Ramos (cell line): Measurements from ENCODE around the gene FRZB.

Experiments used
- in situ Hi-C: fragments of 300-500 bp; cut with MboI; formaldehyde crosslinking; loops from one replicate; pipeline ENCODE4 v1.14.3; 2022; ENCODE audit warnings: low sequenced_read_pairs; ENCODE audit not compliant: unreplicated experiment

FRZB gene

GRCh38 chr2:182852801-182853200, 13.6 kb downstream of the FRZB start:
- in situ Hi-C loops: no loop called here

- in situ Hi-C loops: no loop called here
Measured at GRCh38 chr2:182852090-182852489, 14.3 kb downstream of the FRZB start.

DNA sequence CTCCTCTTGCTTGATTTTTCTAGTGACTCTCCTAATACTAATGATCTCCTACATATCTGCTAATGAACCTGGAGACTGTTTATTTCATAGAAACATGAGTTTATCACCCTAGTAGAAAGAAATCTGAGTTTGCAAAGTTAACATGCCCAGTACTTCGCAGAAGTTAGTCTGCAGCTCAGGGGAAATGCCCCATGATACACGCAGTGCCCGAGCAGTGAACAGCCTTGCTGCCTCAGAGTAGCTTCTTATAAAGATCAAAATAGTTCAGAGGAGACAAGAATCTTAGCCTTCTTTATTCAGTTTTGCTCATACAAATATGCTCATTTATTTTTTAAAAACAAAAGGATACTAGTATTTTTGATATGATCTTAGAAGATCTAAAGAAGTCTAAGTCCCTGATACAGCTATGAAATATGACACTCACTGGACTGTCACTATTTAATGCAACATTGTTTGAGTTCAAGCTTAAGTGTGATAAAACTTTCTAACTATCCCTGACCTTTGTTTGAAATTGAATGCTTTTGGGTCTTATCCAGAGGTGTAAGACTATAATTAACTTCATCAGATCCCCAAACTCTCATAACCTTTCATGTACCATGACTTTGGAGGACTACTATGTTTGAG, 20.5 kb downstream of the FRZB start:
- in situ Hi-C loops: no loop called here

GRCh38 chr2:182836451-182836850, 30.0 kb downstream of the FRZB start:
- in situ Hi-C loops: no loop called here

DNA sequence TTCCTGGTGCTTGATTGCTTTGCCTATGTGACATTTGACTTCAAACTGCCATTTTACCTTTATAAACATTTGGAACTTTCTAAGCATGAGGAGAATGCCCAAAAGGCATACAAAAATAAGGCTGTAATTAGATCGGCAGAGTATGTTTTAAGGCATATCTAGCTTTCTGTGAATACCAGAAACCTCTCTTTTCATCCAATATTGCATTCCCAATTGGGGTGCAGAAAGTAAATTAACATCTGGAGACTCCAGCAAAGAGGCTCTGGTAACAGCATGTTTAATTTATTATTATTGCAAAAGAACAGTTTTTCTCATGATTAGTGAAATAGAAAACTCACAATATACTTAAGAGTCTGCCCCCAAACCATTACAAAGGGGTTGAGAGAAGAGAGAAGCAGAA, 32.1 kb downstream of the FRZB start:
- in situ Hi-C loops: no loop called here

DNA sequence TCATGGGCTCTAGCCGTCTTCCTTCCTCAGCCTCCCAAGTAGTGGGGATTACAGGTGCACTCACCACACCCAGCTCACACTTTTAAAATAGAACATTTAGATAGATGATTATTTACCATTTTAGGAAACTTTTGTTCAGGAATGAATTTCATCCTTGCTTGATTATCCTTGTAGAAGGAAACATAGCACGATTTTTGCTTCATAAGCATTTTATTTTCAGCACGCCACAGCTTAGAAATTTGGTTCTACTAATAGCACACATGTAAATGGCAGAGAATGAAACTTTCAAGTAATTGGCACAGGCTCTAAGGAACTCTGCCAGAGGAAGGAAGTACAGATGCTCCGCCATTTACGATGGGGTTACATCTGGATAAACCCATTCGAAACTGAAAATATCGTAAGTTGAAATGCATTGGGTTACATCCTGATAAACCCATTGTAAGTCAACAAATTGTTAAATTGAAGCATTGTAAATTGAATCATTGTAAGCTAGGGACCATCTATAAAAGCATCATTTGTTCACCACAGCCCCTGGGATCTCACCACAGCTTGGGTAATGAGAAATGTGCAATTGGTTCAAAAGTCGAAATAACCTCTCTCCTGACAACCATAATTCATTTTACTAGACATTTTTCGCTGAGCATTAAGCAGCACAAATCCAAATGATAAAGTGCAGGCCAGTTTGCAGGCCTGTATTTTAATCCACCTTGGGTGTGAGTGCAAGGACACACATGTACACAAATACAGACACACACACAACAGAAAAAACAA, 33.2 kb downstream of the FRZB start:
- in situ Hi-C loops: no loop called here

GRCh38 chr2:182831921-182832320, 34.5 kb downstream of the FRZB start:
- in situ Hi-C loops: no loop called here

DNA sequence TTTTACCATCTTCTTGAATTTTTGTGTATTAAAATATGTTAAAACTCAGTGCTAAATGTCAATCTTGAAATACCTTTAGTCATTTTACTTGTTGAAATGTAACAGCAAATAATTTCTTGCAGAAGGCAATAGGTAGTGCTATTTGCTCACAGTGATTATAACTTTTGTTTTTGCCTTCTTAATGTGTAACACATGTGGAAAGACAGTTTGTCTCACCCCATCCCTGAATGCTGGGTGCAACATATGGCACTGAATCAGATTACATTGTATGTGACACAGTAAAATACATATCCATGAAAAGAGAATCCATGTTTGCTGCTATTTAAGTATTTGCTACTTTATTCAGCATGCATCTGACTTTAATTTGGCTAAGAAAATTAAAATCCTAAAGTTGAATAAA, 35.3 kb downstream of the FRZB start:
- in situ Hi-C loops: no loop called here

- in situ Hi-C loops: no loop called here
Measured at GRCh38 chr2:182827182-182827879, 39.1 kb downstream of the FRZB start.

GRCh38 chr2:182826496-182826895, 39.9 kb downstream of the FRZB start:
- in situ Hi-C loops: no loop called here

- in situ Hi-C loops: no loop called here
Measured at GRCh38 chr2:182826064-182826463, 40.4 kb downstream of the FRZB start.

DNA sequence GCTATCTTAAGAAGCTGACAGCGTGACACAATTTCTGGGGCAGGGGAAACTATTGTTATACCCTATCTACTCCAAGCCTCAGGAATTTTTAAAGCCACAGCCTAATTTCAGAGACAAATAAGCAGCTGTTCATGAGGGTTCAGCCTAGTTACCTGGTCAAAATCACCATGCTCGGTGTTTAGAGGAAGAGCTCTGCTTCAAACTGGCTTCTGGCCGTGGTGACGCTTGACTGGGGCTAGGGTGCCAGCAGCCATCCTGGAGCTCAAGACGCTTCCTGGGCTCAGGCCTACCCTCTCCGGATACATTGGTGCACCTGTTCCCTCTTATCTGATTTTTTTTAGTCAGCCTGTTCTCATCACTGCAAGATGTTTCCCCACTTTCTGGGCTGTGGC, 41.7 kb downstream of the FRZB start:
- in situ Hi-C loops: no loop called here

GRCh38 chr2:182824056-182824766, 42.2 kb downstream of the FRZB start:
- in situ Hi-C loops: no loop called here

DNA sequence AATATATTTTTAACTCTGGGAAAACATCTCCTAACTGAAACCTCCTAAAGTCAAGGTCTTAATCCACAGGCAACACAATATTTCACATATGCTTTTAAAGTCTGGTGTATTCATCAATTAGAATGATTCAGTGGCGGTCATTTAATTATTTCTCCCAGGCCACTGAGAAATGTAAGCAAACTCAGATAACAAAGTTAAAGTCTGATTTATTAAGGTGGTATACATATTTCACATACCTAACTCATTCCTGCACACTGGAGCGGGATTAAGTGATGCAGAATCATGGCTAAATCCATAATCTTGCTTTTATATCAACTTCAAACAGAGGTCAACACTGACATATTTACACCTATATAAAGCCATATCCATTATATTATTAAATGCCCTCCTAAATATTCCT, 43.7 kb downstream of the FRZB start:
- in situ Hi-C loops: no loop called here

- in situ Hi-C loops: no loop called here
Measured at GRCh38 chr2:182821182-182821581, 45.3 kb downstream of the FRZB start.

DNA sequence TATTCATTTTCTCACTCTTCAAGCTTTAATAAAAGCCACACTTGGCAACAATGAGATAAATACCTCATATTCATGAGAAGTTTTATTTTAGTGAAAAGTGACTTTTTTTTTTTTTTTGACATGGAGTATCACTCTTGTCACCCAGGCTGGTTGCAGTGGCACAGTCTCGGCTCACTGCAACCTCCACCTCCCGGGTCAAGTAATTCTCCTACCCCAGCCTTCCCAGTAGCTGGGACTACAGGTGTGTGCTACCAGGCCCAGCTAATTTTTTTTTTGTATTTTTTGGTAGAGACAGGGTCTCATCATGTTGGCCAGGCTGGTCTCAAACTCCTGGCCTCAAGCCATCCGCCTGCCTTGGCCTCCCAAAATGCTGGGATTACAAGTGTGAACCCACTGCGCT, 47.0 kb downstream of the FRZB start:
- in situ Hi-C loops: no loop called here

DNA sequence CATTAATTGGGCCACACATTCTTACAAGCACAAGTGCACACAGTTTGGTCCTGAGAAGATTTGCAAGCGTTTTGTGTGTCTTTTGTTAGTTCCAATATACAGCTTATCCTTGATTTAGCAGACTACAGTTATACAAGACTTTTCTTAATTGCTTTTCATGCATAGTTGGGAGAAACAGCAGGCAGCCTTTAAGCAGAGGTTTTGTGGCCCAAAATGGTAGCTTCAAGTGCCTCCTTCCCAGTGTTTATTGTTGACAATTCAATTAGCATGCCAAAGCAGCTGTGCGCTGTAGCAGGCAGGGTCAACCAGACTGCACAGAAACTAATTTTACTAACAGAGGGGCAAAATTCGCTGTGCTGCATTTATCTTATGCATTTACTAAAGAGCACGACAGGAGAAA, 47.5 kb downstream of the FRZB start:
- in situ Hi-C loops: no loop called here

- in situ Hi-C loops: no loop called here
Measured at GRCh38 chr2:182818501-182818900, 47.9 kb downstream of the FRZB start.

DNA sequence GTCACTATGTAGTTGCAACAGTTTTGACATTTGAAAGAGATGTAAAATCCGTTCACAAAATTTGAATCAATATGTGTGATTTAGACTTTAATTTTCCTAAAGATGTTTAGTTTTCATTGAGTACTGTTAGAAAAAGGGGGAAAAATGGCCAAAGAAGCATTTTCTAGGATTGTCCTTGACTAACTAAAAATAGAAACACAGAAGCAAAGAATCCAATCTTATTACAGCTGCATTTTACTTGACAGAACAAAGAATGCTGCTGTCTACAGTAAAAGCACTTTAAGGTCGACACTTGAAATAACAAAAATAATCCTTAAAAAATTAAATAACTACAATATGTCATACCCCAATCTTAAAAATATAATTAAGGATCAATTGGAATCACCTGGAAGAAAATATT, 48.9 kb downstream of the FRZB start:
- in situ Hi-C loops: no loop called here

- in situ Hi-C loops: no loop called here
Measured at GRCh38 chr2:182816866-182817265, 49.6 kb downstream of the FRZB start.

DNA sequence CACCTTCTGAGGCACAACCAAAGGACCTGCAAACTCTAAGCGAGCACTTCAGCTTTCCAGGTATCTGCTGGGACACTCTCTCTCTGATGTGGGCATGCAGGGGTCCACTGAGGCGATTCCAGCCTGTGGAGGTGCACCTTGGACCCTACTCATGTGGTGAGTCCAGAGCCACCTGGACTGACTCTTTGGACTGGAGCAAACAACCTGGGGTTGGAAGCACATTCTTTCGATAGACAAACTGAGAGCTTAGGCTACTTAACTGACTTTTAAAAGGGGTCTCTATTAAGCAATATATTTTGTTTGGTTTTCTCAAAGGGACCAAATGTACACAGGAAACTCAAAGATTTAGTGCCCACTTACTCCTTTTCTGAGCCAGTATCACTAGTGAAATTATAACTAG, 51.6 kb downstream of the FRZB start:
- in situ Hi-C loops: no loop called here
